ENCODE results near the gene NUTM1.

Gene NUTM1, protein sequence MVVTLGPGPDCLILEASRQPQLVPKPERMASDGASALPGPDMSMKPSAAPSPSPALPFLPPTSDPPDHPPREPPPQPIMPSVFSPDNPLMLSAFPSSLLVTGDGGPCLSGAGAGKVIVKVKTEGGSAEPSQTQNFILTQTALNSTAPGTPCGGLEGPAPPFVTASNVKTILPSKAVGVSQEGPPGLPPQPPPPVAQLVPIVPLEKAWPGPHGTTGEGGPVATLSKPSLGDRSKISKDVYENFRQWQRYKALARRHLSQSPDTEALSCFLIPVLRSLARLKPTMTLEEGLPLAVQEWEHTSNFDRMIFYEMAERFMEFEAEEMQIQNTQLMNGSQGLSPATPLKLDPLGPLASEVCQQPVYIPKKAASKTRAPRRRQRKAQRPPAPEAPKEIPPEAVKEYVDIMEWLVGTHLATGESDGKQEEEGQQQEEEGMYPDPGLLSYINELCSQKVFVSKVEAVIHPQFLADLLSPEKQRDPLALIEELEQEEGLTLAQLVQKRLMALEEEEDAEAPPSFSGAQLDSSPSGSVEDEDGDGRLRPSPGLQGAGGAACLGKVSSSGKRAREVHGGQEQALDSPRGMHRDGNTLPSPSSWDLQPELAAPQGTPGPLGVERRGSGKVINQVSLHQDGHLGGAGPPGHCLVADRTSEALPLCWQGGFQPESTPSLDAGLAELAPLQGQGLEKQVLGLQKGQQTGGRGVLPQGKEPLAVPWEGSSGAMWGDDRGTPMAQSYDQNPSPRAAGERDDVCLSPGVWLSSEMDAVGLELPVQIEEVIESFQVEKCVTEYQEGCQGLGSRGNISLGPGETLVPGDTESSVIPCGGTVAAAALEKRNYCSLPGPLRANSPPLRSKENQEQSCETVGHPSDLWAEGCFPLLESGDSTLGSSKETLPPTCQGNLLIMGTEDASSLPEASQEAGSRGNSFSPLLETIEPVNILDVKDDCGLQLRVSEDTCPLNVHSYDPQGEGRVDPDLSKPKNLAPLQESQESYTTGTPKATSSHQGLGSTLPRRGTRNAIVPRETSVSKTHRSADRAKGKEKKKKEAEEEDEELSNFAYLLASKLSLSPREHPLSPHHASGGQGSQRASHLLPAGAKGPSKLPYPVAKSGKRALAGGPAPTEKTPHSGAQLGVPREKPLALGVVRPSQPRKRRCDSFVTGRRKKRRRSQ

DNA sequence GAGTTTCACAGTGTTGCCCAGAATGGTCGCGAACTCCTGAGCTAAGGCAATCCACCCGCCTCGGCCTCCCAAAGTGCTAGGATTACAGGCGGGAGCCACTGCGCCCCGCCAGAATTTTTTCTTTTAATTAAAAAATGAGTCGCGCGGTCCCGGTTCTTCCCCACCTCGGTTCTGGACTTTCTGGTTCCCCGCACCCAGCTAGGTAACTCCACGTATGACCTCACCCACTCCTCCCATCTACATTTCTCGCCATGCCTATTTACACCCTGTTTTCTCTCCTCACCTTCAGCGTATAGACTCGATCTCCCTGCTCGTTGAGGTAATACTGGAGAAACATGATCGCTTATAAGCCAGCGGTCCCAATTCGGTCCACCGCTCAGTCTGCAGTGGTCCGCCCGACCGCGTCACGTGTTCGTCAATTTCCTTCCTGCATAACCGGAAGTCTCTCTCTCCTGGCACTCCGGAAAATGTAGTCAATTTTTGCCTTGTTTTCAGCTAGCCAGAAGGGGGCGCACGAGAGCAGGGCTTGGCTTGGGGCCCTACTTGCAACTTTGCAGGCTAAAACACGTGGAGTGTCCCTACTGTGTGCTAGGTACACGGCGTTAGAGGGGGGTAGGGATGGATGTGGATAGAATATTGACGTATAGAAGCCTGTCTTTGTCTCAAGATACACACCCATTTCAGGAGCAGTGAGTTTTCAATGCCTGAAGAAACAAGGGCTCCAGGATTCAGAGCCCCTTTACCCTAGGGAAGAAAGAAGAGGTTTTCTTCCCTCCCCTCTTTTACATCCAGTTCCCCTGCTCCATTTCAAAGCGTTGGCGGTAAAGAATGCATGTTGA lies at the start of gene NUTM1, which contains the start of gene NOP10:
Gene NUTM1 (plus strand): TSS at position 579 of the 839 bp plus-strand sequence. CDS start 382 bp downstream, outside the sequence.
Gene NOP10 (minus strand): TSS at position 400 of the 839 bp plus-strand sequence. CDS start 63 bp downstream, at position 337.
- peak; percentile 95 for DNase-seq

DNA sequence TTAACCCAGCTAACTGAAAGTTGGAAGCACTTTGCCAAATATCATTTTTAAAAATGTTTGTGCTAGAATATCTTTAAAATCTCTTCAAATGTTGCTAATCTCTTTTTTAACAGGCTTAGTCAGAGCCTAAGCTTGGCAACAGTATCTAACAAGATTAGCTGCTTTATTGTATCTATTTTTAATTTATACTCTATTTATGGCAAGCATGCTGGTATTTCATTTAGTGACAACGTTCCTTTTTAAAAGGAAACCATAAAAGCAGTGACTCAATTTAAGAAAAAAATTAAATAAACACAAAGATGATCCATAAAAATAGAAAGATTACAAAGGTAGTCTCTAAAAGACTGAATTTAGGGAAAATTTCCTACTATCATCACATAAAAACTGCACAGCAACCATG lies 46.1 kb upstream of the NUTM1 start:
- DNase-seq: no peak

DNA sequence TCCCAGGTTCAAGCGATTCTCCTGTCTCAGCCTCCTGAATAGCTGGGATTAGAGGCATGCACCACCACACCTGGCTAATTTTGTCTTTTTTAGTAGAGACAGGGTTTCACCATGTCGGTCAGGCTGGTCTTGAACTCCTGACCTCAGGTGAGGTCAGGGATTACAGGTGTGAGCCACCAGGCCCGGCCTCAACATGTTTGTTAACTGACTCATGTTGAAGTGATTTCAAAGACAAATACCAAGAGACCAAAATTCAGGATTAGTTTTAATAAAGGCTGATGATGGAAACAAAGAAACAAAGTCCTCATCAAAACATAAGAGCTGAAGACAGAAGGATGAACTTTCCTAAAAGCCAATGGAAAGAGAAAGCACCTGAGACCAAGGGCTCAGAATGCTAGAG lies 42.1 kb upstream of the NUTM1 start:
- no peak for DNase-seq

DNA sequence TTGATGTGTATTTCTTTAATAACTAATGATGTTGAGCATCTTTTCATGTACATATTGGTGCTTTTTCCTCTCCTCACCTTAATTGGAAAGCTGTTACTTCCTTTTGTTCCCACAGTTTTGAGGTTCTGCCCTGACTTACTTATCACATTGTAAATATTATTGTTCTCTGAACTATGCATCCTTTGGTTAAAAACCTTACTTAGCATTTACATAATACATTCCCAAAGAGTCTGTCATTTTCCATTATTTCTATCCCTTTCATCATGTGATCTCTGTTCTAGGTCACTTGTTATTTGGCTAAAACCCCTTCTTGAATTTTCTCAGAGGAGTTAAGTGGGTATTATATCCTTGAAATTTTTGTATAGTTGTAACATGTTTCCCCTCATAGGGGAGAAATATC lies 38.5 kb upstream of the NUTM1 start:
- DNase-seq: no peak

DNA sequence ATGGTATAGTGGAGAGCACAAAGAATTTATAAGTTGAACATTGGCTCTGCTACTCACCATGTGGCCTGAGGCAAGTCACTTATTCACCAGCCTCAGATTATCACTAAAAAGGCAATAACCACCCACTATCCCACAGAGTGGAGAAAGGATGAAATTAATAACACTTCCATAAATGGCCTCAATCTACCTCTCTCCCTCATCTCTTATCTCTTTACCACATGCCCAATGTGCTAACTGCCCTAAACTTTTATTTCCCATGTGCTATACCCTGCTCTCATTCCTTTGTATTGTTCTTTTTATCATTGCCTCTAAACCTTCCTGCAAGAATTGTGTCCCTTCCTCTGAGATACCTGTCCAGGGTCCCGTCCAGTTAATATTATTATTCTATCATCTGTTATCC lies 31.6 kb upstream of the NUTM1 start:
- DNase-seq: no peak

DNA sequence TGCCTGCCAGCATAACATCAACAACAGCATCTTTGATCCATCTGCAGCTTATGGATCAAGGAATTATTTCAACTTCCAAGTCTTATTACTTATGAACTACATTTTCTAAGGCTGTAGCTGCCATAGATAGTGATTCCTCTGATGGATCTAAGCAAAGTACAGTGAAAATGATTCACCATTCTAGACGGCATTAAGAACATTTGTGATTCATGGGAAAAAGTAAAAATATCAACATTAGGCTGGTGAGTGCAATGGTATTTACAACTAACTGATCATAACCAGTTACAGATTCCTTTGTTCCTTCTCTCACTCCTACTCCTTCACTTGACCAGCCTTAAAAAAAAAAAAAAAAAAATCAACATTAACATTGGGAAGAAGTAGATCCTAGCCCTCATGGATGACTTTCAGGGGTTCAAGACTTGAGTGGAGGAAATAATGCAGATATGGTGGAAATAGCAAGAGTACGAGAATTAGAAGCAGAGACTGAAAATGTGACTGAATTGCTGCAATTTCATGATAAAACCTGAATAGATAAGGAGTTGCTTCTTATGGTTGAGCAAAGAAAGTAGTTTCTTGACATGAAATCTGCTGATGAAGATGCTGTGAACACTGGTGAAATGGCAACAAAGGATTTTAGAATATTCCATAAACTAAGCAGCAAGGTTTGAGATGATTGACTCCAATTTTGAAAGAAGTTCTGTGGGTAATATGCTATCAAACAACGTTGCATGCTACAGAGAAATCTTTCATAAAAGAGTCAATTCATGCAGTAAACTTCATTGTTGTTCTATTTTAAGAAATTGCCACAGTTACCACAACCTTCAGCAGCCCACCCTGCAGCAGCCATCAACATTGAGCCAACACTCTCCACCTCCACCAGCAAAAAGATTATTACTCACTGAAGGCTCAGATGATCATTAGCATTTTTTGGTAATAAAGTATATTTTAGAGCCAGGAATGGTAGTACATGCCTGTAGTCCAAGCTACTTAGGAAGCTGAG lies 28.3 kb upstream of the NUTM1 start:
- DNase-seq: no peak

DNA sequence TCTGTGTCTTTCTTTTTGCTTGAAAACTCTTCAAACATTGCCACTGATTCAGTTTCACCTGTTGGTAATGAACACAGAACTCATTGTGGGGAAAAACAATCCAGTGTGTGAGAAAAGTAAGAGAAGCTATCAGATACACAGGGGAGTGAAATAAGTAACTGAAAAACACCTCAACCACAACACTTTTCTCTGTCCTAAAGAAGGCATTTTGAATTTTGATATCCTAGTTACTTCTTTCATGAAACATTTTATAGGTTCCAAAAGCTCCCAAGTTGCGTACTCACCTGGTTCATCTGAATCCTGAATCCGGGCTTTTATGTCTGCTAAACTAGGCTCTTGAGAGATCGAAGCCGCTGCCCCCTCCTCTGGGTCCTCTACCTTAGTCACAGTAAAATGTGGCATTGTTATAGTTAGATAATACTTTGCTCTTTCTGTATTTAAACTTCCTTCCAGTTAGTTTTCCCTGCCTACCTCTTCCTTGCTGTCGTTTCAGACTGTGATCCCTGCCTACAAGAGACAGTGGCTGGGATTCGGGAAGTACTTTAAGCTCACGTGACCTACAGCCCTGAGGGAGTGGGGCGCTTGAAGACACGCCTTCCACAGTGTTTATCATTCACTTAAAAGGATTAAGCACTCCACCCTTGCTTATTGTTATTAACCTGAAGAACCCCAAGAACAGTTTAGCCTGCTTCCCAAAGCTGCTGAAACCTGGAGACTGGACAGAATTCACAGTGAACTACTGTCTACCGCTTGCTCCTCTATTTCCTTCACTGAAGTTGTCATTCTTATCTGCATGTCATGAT lies 24.6 kb upstream of the NUTM1 start:
- no peak for DNase-seq

DNA sequence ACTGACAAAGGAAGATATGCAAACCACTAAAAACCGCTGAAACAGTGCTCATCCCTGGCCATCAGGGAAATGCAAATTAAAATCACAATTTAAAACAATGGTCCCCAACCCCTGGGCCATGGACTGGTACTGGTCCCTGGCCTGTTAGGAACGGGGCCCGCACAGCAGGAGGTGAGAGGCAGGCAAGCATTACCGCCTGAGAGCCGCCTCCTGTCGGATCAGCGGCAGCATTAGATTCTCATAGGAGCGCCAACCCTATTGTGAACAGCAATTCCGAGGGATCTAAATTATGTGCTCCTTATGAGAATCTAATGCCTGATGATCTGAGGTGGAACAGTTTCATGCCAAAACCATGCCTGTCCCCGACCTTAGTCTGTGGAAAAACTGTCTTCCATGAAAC lies 19.9 kb upstream of the NUTM1 start:
- DNase-seq: no peak

DNA sequence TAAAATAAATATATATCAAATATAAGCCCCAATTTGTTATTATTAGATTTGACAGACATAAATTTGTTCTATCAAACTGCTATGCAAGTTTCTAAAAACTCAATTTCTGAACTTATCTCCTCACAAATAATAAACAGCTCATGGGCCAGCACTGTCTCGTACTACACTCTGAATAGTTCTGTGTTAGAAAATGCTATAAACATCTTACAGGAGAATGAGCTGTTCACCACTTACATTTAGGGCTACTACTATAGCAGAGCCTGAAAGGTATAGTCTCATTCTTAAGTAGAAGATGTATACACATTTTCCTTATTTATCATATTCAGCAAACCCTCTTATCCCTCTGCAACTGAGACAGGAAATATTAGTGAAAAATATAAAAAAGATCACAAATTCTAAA lies 18.2 kb upstream of the NUTM1 start:
- DNase-seq: no peak

DNA sequence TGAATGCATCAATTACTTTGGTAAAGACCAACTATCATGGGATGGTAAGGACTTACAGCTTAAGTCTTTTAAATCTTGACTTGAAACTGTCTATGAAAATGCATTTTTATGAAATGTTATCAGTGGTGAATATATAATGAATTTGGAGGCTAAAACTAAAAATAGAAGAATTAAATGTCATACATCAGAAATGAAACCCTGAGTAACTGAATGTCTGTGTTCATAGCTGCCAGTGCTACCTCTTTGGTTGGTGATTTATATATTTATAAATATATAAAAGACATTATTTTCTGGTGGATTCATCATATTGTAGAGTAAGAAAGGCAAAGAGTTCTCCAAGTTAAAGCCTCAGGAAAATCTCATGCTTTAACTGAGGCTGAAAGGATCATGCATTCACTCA lies 17.7 kb upstream of the NUTM1 start:
- DNase-seq: no peak

DNA sequence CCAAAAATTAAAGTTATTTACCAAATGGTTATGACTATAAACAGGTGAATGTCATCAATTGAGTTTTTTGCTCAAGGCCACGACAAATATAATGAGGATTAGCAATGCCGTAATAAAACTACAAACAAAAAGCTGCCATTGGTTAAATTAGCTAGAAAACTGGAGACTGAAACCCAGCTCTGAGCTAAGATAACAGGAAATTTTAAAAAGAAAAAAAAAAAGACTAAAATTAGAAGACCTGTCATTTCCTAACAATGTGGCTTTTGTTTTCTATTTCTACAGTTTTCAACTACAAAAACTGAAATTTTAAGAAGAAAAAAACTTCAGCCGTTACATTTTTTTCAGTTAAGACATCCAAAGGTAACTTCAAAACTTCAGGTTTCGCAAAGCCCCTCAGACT lies 15.2 kb upstream of the NUTM1 start:
- DNase-seq: no peak

DNA sequence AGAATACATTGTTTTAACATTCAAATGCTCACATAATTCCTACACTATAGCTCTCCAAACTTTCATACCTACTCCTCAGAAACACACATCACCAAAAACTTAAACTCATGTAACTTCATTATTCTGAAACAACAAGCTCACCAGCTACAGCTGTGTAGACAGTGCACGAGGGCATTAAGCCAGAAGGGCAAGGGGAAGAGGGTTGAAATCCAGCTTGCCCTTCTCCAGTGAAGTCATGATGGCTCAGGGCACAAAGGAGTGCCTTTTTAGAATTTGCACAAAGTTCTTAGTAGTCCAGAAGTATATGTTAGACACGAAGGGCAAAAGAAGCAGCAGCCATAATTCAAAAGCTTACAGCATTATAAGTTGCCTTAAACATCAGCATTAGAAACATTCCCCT lies 14.1 kb upstream of the NUTM1 start:
- no peak for DNase-seq

DNA sequence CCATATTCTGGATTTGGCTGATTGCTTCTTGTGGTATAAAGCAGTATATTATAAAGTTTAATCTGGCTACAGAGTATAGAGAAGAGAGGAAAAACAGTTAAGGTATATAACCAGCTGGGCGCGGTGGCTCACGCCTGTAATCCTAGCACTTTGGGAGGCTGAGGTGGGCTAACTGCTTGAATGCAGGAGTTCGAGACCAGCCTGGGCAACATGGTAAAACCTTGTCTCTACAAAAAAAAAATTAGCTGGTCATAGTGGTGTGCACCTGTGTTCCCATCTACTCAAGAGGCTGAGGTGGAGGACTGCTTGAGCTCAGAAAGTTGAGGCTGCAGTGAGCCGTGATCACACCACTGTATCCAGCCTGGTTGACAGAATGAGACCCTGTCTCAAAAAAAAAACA lies 12.8 kb upstream of the NUTM1 start:
- DNase-seq: no peak

DNA sequence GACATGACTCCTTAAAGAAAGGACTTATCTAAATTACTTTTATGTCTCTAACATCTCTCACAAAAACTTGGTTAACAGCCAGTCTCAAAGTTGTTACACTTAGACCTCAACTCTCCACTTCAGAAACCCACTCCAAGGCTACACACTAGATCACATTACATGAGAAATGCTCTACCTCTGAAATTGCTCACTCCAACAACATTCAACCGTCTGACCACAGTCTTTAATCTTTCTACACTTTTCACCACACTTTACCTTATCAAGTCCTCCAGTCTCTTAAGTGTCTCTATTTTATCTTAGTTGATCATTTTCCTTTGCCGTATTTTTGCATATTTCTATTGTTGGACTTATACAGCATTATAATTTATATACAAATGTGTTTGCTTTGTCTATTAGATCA lies 11.3 kb upstream of the NUTM1 start:
- no peak for DNase-seq

DNA sequence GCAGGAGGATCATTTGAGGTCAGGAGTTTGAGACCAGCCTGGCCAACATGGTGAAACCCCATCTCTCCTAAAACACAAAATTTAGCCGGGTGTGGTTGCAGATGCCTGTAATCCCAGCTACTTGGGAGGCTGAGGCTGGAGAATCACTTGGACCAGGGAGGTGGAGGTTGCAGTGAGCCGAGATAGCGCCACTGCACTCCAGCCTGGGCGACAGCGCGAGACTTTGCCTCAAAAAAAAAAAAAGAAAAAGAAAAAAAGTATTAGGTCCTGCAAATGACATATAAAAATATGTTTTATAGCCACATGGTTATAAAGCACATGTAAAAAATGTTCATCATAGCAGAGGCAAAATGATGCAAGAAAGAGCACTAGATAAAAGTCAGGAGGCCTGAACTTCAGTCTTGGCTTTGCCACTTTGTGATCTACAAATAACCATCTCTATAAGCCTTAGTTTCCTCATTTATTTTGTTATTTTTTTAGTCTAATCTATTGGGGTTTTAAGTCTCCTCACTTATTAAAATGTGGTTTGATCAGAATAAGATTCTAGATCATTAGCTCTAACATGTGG lies 10.5 kb upstream of the NUTM1 start:
- DNase-seq: no peak

DNA sequence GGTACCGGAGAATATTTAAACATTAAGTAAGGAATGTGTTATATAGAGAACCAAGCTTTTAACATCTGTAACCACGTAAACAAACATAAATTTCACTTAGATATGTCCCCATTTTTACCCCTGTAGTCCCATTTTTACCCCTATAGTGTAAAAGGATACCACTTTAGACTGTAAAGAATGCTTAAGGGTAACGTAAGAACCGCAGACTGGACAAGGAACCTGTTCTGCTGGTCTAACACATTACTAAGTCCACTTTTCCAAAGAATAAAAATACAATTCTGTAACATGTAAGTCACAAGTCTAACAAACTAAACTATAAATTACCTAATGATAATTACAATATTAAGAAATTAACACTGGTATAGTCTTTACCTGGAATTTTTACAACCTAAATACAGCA lies 8.4 kb upstream of the NUTM1 start:
- DNase-seq: no peak

DNA sequence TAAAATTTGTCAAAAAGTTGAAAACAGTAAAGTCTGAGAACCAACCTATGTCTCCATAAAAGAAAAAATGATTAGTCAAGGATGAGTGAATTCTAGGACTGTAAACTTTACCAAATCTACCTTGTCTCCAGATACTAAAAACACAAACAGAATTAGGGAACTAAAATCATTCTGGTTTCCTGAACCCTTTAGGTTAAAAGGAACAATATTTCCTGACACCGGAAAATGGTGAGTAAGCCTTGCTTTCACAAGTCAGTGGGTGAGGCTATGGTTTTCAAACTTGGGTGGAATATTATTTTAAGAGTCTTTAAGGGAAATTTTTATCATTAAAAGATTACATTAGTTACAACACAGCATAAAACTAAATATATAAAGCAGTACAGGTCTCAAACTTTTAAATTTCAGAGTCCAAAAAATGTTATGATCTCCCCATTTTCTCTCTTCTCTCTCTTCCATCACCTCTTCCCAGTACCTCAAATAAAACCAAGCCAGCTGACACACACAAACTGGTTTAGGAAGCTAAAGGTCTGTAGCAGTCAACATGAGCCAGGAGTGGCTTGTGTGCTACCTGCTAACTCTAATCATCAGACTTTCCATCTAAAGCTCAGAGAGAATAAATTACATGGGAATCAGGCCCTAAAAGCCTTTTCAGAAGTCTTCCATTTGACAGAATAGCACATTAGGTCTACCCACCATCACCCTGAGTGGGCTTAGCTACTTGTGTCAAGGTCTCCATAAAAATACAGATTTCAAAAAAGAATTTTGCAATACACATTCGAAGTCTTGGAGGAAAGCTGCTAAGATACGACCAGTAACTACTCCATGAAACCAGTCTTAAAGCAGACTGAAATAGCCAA lies 7.7 kb upstream of the NUTM1 start:
- DNase-seq: no peak

DNA sequence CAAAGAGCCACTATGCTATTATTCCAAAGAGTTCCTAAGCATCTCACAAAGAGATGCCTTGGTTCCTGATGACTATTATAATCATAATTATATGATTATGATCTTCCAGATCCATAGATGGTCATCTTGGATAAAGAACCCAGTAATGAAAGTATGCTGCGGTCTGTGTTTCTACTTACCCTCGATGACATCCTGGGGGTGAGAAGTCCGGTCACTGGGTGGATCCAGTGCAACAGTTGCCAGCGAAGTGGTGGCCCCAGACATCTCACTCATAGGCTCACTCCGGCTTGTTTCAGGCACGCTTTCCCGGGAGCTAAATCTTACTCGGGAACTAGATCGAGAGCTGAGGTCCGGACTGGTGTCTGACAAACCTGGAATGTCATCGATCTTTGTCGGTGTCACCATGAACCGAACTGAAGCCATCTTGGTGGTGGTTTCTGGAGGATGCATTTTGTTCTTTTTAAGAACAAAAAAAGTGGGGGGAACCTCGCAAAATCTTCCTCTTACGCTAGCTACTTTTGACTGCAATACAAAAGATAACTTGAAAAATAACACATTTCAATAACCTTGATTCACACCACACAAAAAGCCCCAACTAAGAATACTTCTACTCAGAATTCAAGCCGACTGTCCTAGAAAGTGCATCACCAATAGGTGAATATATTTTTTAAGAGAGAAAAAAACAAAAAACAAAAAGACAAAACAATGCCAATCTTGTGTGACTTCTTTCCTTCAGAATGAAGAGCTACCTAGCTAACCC lies 6.7 kb upstream of the NUTM1 start:
- no peak for DNase-seq
